ENCODE data around the gene LRRC8C.

Gene LRRC8C

GRCh38 chr1:89671775-89672488 lies 39.0 kb downstream of the LRRC8C start:
- Histone ChIP-seq H3K27me3 (ENCODE audit: control insufficient read depth, insufficient read depth, low read length) (no peaks in the 10 kb centered on the region), H3K36me3 (ENCODE audit: control insufficient read depth, insufficient read depth, low read length) (no peaks in the 10 kb centered on the region), H3K4me1 (ENCODE audit: control insufficient read depth, insufficient read depth, low read length) (no peaks in the 10 kb centered on the region), H3K9me3 (ENCODE audit: control insufficient read depth, insufficient read depth, low read length) (no peaks in the 10 kb centered on the region), H3K27ac (ENCODE audit: low read length) (no peak overlapping the region), H3K4me3 (ENCODE audit: low read length) (no peak overlapping the region)
- no CpG with 5 or more reads among the region's 4 CpGs for WGBS (ENCODE audit: insufficient coverage, insufficient read length)
- no peak for DNase-seq (ENCODE audit: low read depth, low spot score)

GRCh38 chr1:89672489-89673183 lies 39.7 kb downstream of the LRRC8C start:
- no peak overlapping the region for H3K27ac ChIP-seq (ENCODE audit: low read length)
- H3K9me3 ChIP-seq (ENCODE audit: control insufficient read depth, insufficient read depth, low read length) = no peaks in the 10 kb centered on the region
- no peaks in the 10 kb centered on the region for H3K4me1 ChIP-seq (ENCODE audit: control insufficient read depth, insufficient read depth, low read length)
- H3K4me3 ChIP-seq (ENCODE audit: low read length) = no peak overlapping the region
- no peaks in the 10 kb centered on the region for H3K36me3 ChIP-seq (ENCODE audit: control insufficient read depth, insufficient read depth, low read length)
- WGBS (ENCODE audit: insufficient coverage, insufficient read length) = no CpG with 5 or more reads among the region's 6 CpGs
- DNase-seq (ENCODE audit: low read depth, low spot score) = no peak
- H3K27me3 ChIP-seq (ENCODE audit: control insufficient read depth, insufficient read depth, low read length) = no peaks in the 10 kb centered on the region

- no peak overlapping the region for H3K4me3 ChIP-seq (ENCODE audit: low read length)
- H3K9me3 ChIP-seq (ENCODE audit: control insufficient read depth, insufficient read depth, low read length) = no peaks in the 10 kb centered on the region
- no peaks in the 10 kb centered on the region for H3K4me1 ChIP-seq (ENCODE audit: control insufficient read depth, insufficient read depth, low read length)
- no peak for DNase-seq (ENCODE audit: low read depth, low spot score)
- no peaks in the 10 kb centered on the region for H3K36me3 ChIP-seq (ENCODE audit: control insufficient read depth, insufficient read depth, low read length)
- H3K27ac ChIP-seq (ENCODE audit: low read length) = no peak overlapping the region
- no peaks in the 10 kb centered on the region for H3K27me3 ChIP-seq (ENCODE audit: control insufficient read depth, insufficient read depth, low read length)
- no CpG with 5 or more reads among the region's 4 CpGs for WGBS (ENCODE audit: insufficient coverage, insufficient read length)
Observed at GRCh38 chr1:89673251-89673650, 40.3 kb downstream of the LRRC8C start.

GRCh38 chr1:89675677-89676076 lies 42.8 kb downstream of the LRRC8C start:
- H3K9me3 ChIP-seq (ENCODE audit: control insufficient read depth, insufficient read depth, low read length) = no peaks in the 10 kb centered on the region
- no peak overlapping the region for H3K4me3 ChIP-seq (ENCODE audit: low read length)
- H3K4me1 ChIP-seq (ENCODE audit: control insufficient read depth, insufficient read depth, low read length) = no peaks in the 10 kb centered on the region
- H3K27me3 ChIP-seq (ENCODE audit: control insufficient read depth, insufficient read depth, low read length) = no peaks in the 10 kb centered on the region
- H3K36me3 ChIP-seq (ENCODE audit: control insufficient read depth, insufficient read depth, low read length) = no peaks in the 10 kb centered on the region
- no peak overlapping the region for H3K27ac ChIP-seq (ENCODE audit: low read length)
- no CpG with 5 or more reads among the region's 4 CpGs for WGBS (ENCODE audit: insufficient coverage, insufficient read length)
- no peak for DNase-seq (ENCODE audit: low read depth, low spot score)

- WGBS (ENCODE audit: insufficient coverage, insufficient read length) = no CpG with 5 or more reads among the region's 2 CpGs
- Histone ChIP-seq H3K36me3 (ENCODE audit: control insufficient read depth, insufficient read depth, low read length) (no peaks in the 10 kb centered on the region), H3K4me3 (ENCODE audit: low read length) (no peak overlapping the region), H3K27ac (ENCODE audit: low read length) (no peak overlapping the region), H3K4me1 (ENCODE audit: control insufficient read depth, insufficient read depth, low read length) (no peaks in the 10 kb centered on the region), H3K9me3 (ENCODE audit: control insufficient read depth, insufficient read depth, low read length) (no peaks in the 10 kb centered on the region), H3K27me3 (ENCODE audit: control insufficient read depth, insufficient read depth, low read length) (no peaks in the 10 kb centered on the region)
- DNase-seq (ENCODE audit: low read depth, low spot score) = no peak
Observed at GRCh38 chr1:89681045-89681729, 48.3 kb downstream of the LRRC8C start.

- Histone ChIP-seq H3K9me3 (ENCODE audit: control insufficient read depth, insufficient read depth, low read length) (no peaks in the 10 kb centered on the region), H3K36me3 (ENCODE audit: control insufficient read depth, insufficient read depth, low read length) (no peaks in the 10 kb centered on the region), H3K27me3 (ENCODE audit: control insufficient read depth, insufficient read depth, low read length) (no peaks in the 10 kb centered on the region), H3K27ac (ENCODE audit: low read length) (no peak overlapping the region), H3K4me1 (ENCODE audit: control insufficient read depth, insufficient read depth, low read length) (no peaks in the 10 kb centered on the region), H3K4me3 (ENCODE audit: low read length) (no peak overlapping the region)
- DNase-seq (ENCODE audit: low read depth, low spot score) = no peak
Observed at GRCh38 chr1:89682611-89683010, 49.7 kb downstream of the LRRC8C start.

GRCh38 chr1:89685461-89685860 lies 52.5 kb downstream of the LRRC8C start:
- Histone ChIP-seq H3K4me1 (ENCODE audit: control insufficient read depth, insufficient read depth, low read length) (no peaks in the 10 kb centered on the region), H3K9me3 (ENCODE audit: control insufficient read depth, insufficient read depth, low read length) (no peaks in the 10 kb centered on the region), H3K27me3 (ENCODE audit: control insufficient read depth, insufficient read depth, low read length) (no peaks in the 10 kb centered on the region)

GRCh38 chr1:89686520-89686919 lies 53.6 kb downstream of the LRRC8C start:
- DNase-seq (ENCODE audit: low read depth, low spot score) = no peak
- no CpG with 5 or more reads among the region's 5 CpGs for WGBS (ENCODE audit: insufficient coverage, insufficient read length)
- Histone ChIP-seq H3K27ac (ENCODE audit: low read length) (no peak overlapping the region), H3K27me3 (ENCODE audit: control insufficient read depth, insufficient read depth, low read length) (no peaks in the 10 kb centered on the region), H3K36me3 (ENCODE audit: control insufficient read depth, insufficient read depth, low read length) (no peaks in the 10 kb centered on the region), H3K4me1 (ENCODE audit: control insufficient read depth, insufficient read depth, low read length) (no peaks in the 10 kb centered on the region), H3K4me3 (ENCODE audit: low read length) (no peak overlapping the region), H3K9me3 (ENCODE audit: control insufficient read depth, insufficient read depth, low read length) (no peaks in the 10 kb centered on the region)

More at GRCh38 chr1:89685461-89685860, 52.5 kb downstream of the LRRC8C start:
- no peak overlapping the region for H3K27ac ChIP-seq (ENCODE audit: low read length)
- DNase-seq (ENCODE audit: low read depth, low spot score) = no peak
- no peak overlapping the region for H3K4me3 ChIP-seq (ENCODE audit: low read length)
- H3K36me3 ChIP-seq (ENCODE audit: control insufficient read depth, insufficient read depth, low read length) = no peaks in the 10 kb centered on the region
- WGBS (ENCODE audit: insufficient coverage, insufficient read length) = no CpG with 5 or more reads among the region's 2 CpGs

GRCh38 chr1:89687254-89687653 lies 54.3 kb downstream of the LRRC8C start:
- Histone ChIP-seq H3K4me1 (ENCODE audit: control insufficient read depth, insufficient read depth, low read length) (no peaks in the 10 kb centered on the region), H3K4me3 (ENCODE audit: low read length) (no peak overlapping the region), H3K27me3 (ENCODE audit: control insufficient read depth, insufficient read depth, low read length) (no peaks in the 10 kb centered on the region), H3K36me3 (ENCODE audit: control insufficient read depth, insufficient read depth, low read length) (no peaks in the 10 kb centered on the region), H3K9me3 (ENCODE audit: control insufficient read depth, insufficient read depth, low read length) (no peaks in the 10 kb centered on the region), H3K27ac (ENCODE audit: low read length) (no peak overlapping the region)
- DNase-seq (ENCODE audit: low read depth, low spot score) = no peak

- H3K9me3 ChIP-seq (ENCODE audit: control insufficient read depth, insufficient read depth, low read length) = no peaks in the 10 kb centered on the region
- H3K36me3 ChIP-seq (ENCODE audit: control insufficient read depth, insufficient read depth, low read length) = no peaks in the 10 kb centered on the region
- no peak for DNase-seq (ENCODE audit: low read depth, low spot score)
- WGBS (ENCODE audit: insufficient coverage, insufficient read length) = no CpG with 5 or more reads among the region's 1 CpG
- H3K4me3 ChIP-seq (ENCODE audit: low read length) = no peak overlapping the region
- H3K4me1 ChIP-seq (ENCODE audit: control insufficient read depth, insufficient read depth, low read length) = no peaks in the 10 kb centered on the region
- H3K27me3 ChIP-seq (ENCODE audit: control insufficient read depth, insufficient read depth, low read length) = no peaks in the 10 kb centered on the region
- H3K27ac ChIP-seq (ENCODE audit: low read length) = no peak overlapping the region
Observed at GRCh38 chr1:89688607-89689006, 55.7 kb downstream of the LRRC8C start.
